Left lung (tissue), 10 donors: Measurements from ENCODE around the gene RABGEF1. TPM values are rescaled to one million over a fixed set of nuclear protein-coding genes. Genes with fewer than 3 reads are reported as not detected.
"Not testable (repeated sequence)": the region's sequence is repeated elsewhere in the genome, so short reads cannot be mapped to it uniquely, and the experiment has no call there.

Experiments
- ATAC-seq: fragments of 200-7000 bp; cut with Tn5 transposase; one replicate; pipeline ENCODE4 v1.9.1; 2020; ENCODE audit warnings: moderate library complexity
- DNase-seq, 4 donors: peaks; one replicate each; pipeline ENCODE4 v3.0.0-alpha.2; 2013 to 2020
- H3K27ac ChIP-seq, 2 donors: fragments of 200-600 bp; sonication (generic) in 1 of 2; one replicate each; pipeline versions ENCODE4 v1.5.0 to v1.8.0; 2020 to 2021
- H3K27me3 ChIP-seq, 2 donors: fragments of 200-600 bp; sonication (generic) in 1 of 2; one replicate each; pipeline versions ENCODE4 v1.5.0 to v1.8.0; 2020 to 2021
- H3K36me3 ChIP-seq, 2 donors: fragments of 200-600 bp; sonication (generic) in 1 of 2; one replicate each; pipeline versions ENCODE4 v1.5.0 to v1.8.0; 2020 to 2021
- H3K4me1 ChIP-seq, 2 donors: fragments of 200-600 bp; one replicate each; pipeline ENCODE4 v1.8.0; 2021
- H3K4me3 ChIP-seq, 2 donors: fragments of 200-600 bp; sonication (generic) in 1 of 2; one replicate each; pipeline versions ENCODE4 v1.5.0 to v1.8.0; 2020 to 2021; ENCODE audit warnings: mild to moderate bottlenecking in 1 of 2
- H3K9me3 ChIP-seq, 2 donors: fragments of 200-600 bp; sonication (generic) in 1 of 2; one replicate each; pipeline versions ENCODE4 v1.5.0 to v1.8.0; 2020 to 2021
- CTCF ChIP-seq, 2 donors: fragments of 200-600 bp; sonication (generic) in 1 of 2; IDR thresholded peaks; one replicate each; pipeline versions ENCODE4 v1.5.0 to v1.8.0; 2021; ENCODE audit warnings: antibody characterized with exemption in 2 of 2
- intact Hi-C, 2 donors: fragments of 100-400 bp; cut with DNase I; formaldehyde crosslinking; loops; one replicate each; pipeline versions ENCODE4 v1.11.2 to v1.14.2; 2022
- polyA plus RNA-seq, 6 donors: library from polyadenylated mRNA; unstranded; fragments of 120-200 nt; gene quantifications; one replicate each; pipeline ENCODE4 v1.2.1, GENCODE V29; 2013; ENCODE audit not compliant: insufficient read length in 6 of 6
- total RNA-seq, 2 donors: library from RNA; stranded (reverse); fragmentation: NEBNext Ultra II Directional; extraction: Animal tissue kit (Norgen Biotek cat#: 25700); gene quantifications; one replicate each; pipeline ENCODE4 v1.2.1, GENCODE V29; 2021
- donor health status: DM: no; HTN: yes; CAD: no.
- donor health status: DM: no; HTN: no; CAD: no.

RABGEF1 gene
- total and polyA plus RNA-seq, 8 donors = 22.5 to 38.9 (median 32.4) TPM

GRCh38 chr7:66747385-66747784 lies 6.9 kb downstream of the RABGEF1 start:
- no peak for ATAC-seq

GRCh38 chr7:66747881-66748511 lies 7.5 kb downstream of the RABGEF1 start:
- intact Hi-C loops = no loop called here
- no peak for DNase-seq

More at GRCh38 chr7:66747385-66747784, 6.9 kb downstream of the RABGEF1 start:
- no peak for TF ChIP-seq CTCF (IDR thresholded peaks at IDR 0.05)
- DNase-seq = no peak
- no peak overlapping the region for H3K4me3 ChIP-seq
- peaks cover 0 to 4% of the 10 kb centered on the region in 2 donors for H3K36me3 ChIP-seq
- H3K27me3 ChIP-seq = no peaks in the 10 kb centered on the region
- peak overlapping the region in 1 of 2 donors; percentile 13 for H3K27ac ChIP-seq
- intact Hi-C loops = no loop called here
- no peaks in the 10 kb centered on the region for H3K9me3 ChIP-seq
- peaks cover 3 to 37% of the 10 kb centered on the region in 2 donors for H3K4me1 ChIP-seq

GRCh38 chr7:66748791-66749190 lies 8.3 kb downstream of the RABGEF1 start:
- no peaks in the 10 kb centered on the region for H3K27me3 ChIP-seq
- H3K27ac ChIP-seq = peak overlapping the region in 1 of 2 donors; percentile 18
- peaks cover 0 to under 1% of the 10 kb centered on the region in 2 donors for H3K36me3 ChIP-seq
- DNase-seq (peak in 1 of 4 donors; percentile 62), ATAC-seq (peak; percentile 82)
- H3K9me3 ChIP-seq = no peaks in the 10 kb centered on the region
- no peak for TF ChIP-seq CTCF (IDR thresholded peaks at IDR 0.05)
- H3K4me3 ChIP-seq = no peak overlapping the region
- H3K4me1 ChIP-seq = peaks cover 3 to 35% of the 10 kb centered on the region in 2 donors
- intact Hi-C loops = no loop called here

More at GRCh38 chr7:66747881-66748511, 7.5 kb downstream of the RABGEF1 start:
- peak; percentile 75 for ATAC-seq
- Histone ChIP-seq H3K27me3 (no peaks in the 10 kb centered on the region), H3K4me1 (peaks cover 3 to 35% of the 10 kb centered on the region in 2 donors), H3K9me3 (no peaks in the 10 kb centered on the region), H3K4me3 (no peak overlapping the region), H3K27ac (peak overlapping the region in 1 of 2 donors; percentile 13), H3K36me3 (peaks cover 0 to 4% of the 10 kb centered on the region in 2 donors)
- TF ChIP-seq CTCF (IDR thresholded peaks at IDR 0.05) = no peak

GRCh38 chr7:66751945-66752344 lies 11.4 kb downstream of the RABGEF1 start:
- no peaks in the 10 kb centered on the region for H3K9me3 ChIP-seq
- TF ChIP-seq CTCF (IDR thresholded peaks at IDR 0.05) = no peak
- H3K4me3 ChIP-seq = no peak overlapping the region
- intact Hi-C loops = no loop called here
- no peaks in the 10 kb centered on the region for H3K36me3 ChIP-seq
- H3K4me1 ChIP-seq = peaks cover 3 to 49% of the 10 kb centered on the region in 2 donors
- ATAC-seq (no peak), DNase-seq (no peak)
- H3K27ac ChIP-seq = no peak overlapping the region
- H3K27me3 ChIP-seq = no peaks in the 10 kb centered on the region

GRCh38 chr7:66754541-66754940 lies 14.0 kb downstream of the RABGEF1 start:
- no peaks in the 10 kb centered on the region for H3K9me3 ChIP-seq
- H3K36me3 ChIP-seq = no peaks in the 10 kb centered on the region
- no peak for ATAC-seq
- intact Hi-C loops = no loop called here
- H3K4me1 ChIP-seq = peaks cover 0 to 54% of the 10 kb centered on the region in 2 donors
- no peak for DNase-seq
- H3K27me3 ChIP-seq = no peaks in the 10 kb centered on the region
- no peak for TF ChIP-seq CTCF (IDR thresholded peaks at IDR 0.05)
- no peak overlapping the region for H3K4me3 ChIP-seq
- H3K27ac ChIP-seq = peak overlapping the region in 1 of 2 donors; percentile 43

GRCh38 chr7:66755059-66755458 lies 14.5 kb downstream of the RABGEF1 start:
- H3K36me3 ChIP-seq, H3K4me3 ChIP-seq, DNase-seq, H3K27ac ChIP-seq, H3K27me3 ChIP-seq, ATAC-seq, H3K9me3 ChIP-seq, intact Hi-C loops: not testable (repeated sequence)
- peaks cover 0 to 58% of the 10 kb centered on the region in 2 donors for H3K4me1 ChIP-seq

- intact Hi-C loops, H3K36me3 ChIP-seq, H3K27ac ChIP-seq, H3K9me3 ChIP-seq, H3K27me3 ChIP-seq, H3K4me3 ChIP-seq, ATAC-seq, DNase-seq: not testable (repeated sequence)
- H3K4me1 ChIP-seq = peaks cover 0 to 48% of the 10 kb centered on the region in 2 donors
Measured at GRCh38 chr7:66756227-66756626, 15.7 kb downstream of the RABGEF1 start.
